ENCODE results near the gene HSPG2.

The HSPG2 gene

GRCh38 chr1:21898326-21899200 lies 38.5 kb downstream of the HSPG2 start:
- no peak for FAIRE-seq

GRCh38 chr1:21897844-21898243 lies 39.3 kb downstream of the HSPG2 start:
- no peak for FAIRE-seq

- no peak for FAIRE-seq
Observed at GRCh38 chr1:21896652-21897532, 40.2 kb downstream of the HSPG2 start.

GRCh38 chr1:21896026-21896425 lies 41.1 kb downstream of the HSPG2 start:
- FAIRE-seq = no peak

GRCh38 chr1:21894034-21894881 lies 42.9 kb downstream of the HSPG2 start:
- no peak for FAIRE-seq

- FAIRE-seq = no peak
Observed at GRCh38 chr1:21893046-21893805, 43.9 kb downstream of the HSPG2 start.

- FAIRE-seq = no peak
Observed at GRCh38 chr1:21891621-21892479, 45.3 kb downstream of the HSPG2 start.

- FAIRE-seq = no peak
Observed at GRCh38 chr1:21891081-21891480, 46.0 kb downstream of the HSPG2 start.

GRCh38 chr1:21888500-21888899 lies 48.6 kb downstream of the HSPG2 start:
- no peak for FAIRE-seq

- no peak for FAIRE-seq
Observed at GRCh38 chr1:21887796-21888195, 49.3 kb downstream of the HSPG2 start.

GRCh38 chr1:21887216-21887736 lies 49.8 kb downstream of the HSPG2 start:
- FAIRE-seq = no peak

- FAIRE-seq = no peak
Observed at GRCh38 chr1:21886486-21887215, 50.5 kb downstream of the HSPG2 start.

GRCh38 chr1:21885236-21886037 lies 51.7 kb downstream of the HSPG2 start:
- no peak for FAIRE-seq

- no peak for FAIRE-seq
Observed at GRCh38 chr1:21884456-21885235, 52.5 kb downstream of the HSPG2 start.

- no peak for FAIRE-seq
Observed at GRCh38 chr1:21882721-21883415, 54.2 kb downstream of the HSPG2 start.

GRCh38 chr1:21881250-21881649 lies 55.9 kb downstream of the HSPG2 start:
- FAIRE-seq = no peak

- no peak for FAIRE-seq
Observed at GRCh38 chr1:21880619-21880970, 56.5 kb downstream of the HSPG2 start.

Data from endometrium (tissue), 2 donors.